Left kidney (tissue), 2 donors: ENCODE results near the gene PRKCG. TPM values are rescaled to one million over a fixed set of nuclear protein-coding genes. Genes with fewer than 3 reads are reported as not detected.
A peak's percentile ranks its signal among the peaks of the same experiment; 100 is the strongest.

Experiments used
- DNase-seq: peaks from one replicate; pipeline ENCODE4 v3.0.0-alpha.2; 2013
- polyA plus RNA-seq: library from polyadenylated mRNA; unstranded; fragments of 120-200 nt; gene quantifications from one replicate; pipeline ENCODE4 v1.2.1, GENCODE V29; 2013; ENCODE audit not compliant: insufficient read length

The PRKCG gene
- polyA plus RNA-seq, 1 donor, result 0.65 TPM

DNA sequence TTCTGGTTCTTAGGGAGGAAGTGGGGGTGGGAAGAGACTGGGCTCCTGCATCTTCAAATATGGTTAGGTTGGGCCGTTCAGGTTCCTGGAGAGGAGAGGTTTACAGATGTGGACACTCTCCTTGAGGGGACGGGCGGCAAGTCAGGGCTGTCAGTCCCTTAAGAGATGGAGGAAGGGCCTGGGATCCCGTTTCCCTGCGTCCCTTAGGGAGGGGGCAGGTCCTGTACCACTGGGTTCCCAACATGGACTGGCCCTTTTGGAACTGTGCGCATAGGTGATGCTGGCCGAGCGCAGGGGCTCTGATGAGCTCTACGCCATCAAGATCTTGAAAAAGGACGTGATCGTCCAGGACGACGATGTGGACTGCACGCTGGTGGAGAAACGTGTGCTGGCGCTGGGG lies 16.2 kb downstream of the PRKCG start:
- DNase-seq, result no peak

DNA sequence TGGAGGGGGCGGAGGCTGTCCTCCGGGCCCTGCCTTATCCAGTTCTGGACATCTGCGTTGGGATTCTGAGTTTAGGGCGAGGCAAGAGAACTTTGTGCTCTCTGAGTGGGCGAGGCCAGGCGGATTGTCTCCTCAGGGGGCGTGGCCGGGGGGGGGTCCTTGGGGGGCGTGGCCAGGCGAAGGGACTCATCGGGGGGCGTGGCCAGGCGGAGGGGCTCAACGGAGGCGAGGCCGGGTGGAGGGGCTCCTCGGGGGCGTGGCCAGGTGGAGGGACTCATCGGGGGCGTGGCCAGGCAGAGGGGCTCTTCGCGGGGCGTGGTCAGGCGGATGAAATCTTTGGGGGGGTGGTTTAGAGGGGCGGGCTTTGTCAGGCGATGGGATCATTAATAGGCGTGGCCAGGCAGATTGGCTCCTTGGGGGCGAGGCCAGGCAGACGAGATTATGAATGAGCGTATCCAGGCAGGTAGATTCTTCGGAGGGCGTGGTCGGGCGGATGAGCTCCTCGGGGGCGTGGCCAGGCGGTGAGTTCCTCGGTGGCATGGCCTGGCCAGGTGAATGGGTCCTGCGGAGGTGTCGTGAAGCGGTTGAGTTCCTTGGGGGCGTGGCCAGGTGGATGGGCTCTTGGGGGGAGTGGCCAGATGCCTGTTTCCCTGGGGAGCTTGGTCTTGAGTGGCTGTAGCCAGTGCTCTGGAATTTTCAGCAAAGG lies 16.8 kb downstream of the PRKCG start:
- no peak for DNase-seq

DNA sequence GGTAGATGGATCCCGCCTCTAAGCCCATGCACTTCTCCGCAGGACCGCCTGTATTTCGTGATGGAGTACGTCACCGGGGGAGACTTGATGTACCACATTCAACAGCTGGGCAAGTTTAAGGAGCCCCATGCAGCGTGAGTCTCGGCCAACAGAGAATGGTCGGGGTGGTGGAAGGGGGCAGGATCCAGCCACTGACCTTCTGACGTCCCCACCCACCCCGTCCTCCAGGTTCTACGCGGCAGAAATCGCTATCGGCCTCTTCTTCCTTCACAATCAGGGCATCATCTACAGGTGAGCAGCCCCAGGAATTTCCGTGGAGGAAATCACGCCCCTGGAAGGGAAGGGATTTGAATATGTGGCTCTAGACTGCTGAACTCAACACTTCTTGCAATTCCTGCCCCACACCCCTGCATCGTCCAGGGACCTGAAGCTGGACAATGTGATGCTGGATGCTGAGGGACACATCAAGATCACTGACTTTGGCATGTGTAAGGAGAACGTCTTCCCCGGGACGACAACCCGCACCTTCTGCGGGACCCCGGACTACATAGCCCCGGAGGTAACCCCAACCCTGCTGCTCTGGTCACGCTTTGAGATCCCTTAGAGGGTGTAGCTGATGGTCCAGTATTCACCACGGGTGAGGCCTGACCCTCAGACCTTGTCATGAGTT lies 18.3 kb downstream of the PRKCG start:
- DNase-seq, result no peak

DNA sequence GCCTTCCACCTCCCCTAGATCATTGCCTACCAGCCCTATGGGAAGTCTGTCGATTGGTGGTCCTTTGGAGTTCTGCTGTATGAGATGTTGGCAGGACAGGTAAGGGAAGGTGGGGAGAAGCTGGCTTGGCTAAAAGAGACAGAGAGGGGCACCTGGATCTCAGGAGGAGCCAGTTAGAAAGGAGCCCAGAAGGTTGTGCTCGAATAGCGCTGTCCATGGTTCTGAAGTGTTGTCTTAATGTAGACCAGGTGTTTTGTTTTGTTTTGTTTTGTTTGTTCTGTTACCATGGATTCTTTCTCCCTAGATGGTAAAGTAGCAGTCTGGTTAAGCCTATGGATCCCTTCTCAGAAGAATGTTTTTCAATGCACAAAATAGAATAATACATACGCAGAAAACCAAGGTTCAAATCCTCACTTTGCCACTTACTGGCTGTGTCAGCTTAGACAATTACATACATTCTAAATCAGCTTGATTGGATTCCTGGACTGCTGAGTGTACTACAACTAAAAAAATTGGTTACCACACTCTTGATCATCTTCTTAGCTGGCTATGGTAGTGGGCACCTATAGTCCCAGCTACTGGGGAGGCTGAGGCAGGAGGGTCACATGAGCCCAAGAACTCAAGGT lies 21.2 kb downstream of the PRKCG start:
- DNase-seq, result peak; percentile 76

DNA sequence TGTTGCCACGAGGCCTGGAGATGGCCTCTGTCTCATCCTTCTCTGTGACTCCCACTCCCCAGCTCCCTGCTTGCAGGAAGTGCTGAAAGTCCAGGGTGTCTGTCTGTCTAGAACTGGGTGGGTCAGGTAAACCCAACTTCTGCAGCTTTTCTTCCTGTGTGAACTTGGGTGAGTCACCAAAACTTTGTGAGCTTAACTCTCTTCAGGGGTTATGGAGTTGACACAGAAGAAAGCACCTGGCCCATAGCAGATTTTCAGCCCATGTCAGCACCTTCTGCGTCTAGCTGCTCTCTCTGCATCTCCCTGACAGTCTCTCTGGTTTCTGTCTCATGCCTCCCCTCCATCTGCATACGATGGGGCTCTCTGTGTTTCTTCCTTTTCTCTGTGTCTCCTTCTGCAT lies 22.9 kb downstream of the PRKCG start:
- DNase-seq, result no peak

DNA sequence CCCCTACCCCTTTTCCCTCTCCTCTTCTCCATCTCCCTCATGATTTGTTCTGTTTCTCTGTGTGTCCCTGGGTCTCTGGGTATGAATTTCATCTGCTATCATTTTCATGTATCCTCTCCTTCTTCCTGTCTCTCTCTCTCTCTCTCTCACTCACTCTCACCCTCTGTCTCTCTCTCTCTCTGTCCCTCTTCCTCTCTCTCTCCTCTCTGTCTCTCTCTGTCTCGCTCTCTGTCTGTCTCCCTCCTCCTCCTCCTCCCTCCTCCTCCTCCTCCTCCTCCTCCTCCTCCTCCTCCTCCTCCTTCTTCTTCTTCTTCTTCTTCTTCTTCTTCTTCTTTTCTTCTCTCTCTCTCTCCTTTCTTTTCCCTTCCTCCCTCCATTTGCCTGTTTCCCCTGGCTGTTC lies 23.8 kb downstream of the PRKCG start:
- DNase-seq, result no peak

DNA sequence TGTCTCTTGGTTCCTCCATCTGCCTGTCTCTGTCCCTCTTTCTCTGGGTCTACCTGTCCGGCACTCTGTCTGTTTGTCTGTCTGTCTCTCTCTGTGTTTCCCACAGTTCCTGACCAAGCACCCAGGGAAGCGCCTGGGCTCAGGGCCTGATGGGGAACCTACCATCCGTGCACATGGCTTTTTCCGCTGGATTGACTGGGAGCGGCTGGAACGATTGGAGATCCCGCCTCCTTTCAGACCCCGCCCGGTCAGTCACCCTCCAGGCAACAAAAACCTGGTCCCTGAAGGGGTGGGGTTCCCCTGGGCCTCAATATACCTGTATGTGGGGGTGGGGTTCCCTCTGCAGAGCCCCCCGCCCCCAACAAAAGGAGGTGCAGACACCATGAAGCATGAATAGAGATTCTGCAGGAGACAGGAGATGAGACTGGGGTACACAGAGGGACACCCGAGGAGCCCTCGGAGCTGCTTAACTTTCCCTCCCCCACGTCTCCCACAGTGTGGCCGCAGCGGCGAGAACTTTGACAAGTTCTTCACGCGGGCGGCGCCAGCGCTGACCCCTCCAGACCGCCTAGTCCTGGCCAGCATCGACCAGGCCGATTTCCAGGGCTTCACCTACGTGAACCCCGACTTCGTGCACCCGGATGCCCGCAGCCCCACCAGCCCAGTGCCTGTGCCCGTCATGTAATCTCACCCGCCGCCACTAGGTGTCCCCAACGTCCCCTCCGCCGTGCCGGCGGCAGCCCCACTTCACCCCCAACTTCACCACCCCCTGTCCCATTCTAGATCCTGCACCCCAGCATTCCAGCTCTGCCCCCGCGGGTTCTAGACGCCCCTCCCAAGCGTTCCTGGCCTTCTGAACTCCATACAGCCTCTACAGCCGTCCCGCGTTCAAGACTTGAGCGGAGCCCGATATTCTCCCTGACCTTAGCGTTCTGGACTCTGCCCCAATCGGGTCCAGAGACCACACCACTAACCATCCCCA lies 24.5 kb downstream of the PRKCG start:
- DNase-seq, result no peak

DNA sequence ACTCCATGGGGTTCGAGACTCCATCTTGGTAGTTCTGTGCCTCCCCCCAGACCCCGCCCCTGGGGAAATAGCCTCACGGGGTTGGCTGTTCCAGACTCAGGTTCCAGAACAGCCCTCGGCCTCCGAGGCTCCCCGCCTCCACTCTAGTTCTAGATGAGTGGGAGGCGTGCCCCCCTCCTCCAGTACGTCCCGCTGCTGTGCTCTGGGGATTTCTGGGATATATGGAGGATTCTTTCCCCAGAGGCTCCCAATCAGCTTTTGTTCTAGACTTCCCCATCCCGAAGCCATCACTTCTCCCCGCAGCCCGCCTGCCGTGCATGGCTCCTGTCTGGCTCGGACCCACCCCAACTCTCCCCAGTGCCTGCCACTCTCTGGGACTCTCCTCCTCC lies 25.2 kb downstream of the PRKCG start:
- DNase-seq, result no peak

DNA sequence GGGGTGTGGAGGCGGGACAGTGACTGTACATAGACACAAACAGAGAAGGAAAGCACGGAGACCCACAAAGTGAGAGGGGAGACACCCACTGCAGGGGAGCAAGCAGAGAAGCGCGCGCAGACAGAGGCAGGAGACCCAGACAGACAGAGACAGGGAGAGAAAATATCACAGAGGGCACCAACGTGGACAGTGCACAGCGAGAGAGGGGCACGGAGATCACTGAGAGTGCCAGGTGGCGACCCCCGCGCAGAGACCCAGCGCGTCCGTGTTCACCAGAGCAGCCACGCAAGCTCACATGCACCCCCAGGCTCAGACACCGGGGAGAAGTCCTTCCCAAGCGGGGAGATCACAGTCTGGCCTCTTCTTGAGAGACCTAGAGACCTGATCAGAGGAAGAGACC lies 25.7 kb downstream of the PRKCG start:
- no peak for DNase-seq

DNA sequence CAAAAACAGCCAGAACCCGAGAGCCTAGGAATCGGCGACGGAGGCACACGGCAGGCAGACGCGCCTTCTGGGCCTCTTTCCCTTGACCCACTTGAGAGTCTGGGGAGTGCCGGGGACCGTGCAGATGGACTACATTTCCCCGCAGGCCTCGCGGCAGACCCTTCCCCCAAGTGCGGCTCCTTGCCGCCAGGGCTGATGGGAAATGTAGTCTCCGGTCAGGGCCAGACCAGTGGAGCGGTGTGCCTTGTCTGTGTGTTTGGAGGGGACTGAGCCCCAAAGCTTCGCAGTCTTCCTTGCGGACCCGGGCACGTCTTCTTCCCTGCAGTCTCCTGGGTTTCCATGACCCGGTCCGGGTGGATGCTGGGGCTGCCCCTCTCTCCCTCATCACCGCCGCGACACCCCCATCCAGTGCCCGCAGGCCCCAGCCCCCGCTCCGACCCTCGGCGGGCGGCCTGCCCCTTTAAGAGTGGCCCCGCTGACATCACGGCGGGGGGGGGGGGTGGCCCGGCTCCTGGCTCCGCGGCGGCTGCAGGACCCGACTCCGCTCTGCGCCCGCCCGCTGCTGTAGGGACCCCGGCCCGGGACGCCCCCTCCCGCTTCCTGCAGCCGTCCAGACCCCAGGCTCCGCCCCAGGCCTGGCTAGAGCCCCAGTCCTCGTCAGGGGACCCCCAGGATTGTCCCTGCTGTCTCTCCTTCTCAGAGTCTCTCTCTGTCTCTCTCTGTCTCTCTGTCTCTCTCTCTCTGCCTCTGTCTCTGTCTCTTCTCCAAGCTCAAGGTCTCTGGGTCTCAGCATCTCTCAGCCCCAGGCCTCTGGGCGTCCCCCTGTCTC lies 26.3 kb downstream of the PRKCG start:
- DNase-seq, result no peak

DNA sequence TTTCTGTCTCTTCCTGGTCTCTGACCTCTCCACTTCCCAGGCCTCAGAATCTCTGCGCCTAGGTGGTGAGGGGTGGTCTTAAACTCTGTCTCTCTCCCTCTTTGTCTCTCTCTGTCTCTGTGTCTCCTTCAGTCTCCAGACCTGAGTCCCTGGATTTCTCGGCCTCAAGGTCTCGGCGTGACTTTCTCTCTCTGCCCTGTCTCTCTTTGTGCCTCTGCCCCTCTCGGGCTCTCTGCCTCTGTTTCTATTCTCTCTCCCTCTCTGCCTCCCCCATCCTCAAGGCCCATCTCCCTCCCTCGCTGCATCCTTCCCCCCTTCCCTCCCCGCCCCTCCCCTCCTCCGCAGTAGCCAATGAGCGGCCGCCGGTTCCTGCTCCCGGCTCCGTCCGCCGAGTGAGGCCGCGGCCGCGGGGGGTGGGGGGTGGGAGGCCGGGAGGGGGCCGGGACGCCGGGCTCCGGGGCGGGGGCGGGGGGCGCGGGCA lies 27.0 kb downstream of the PRKCG start, which contains the start of gene CACNG7:
Gene CACNG7 (plus strand): TSS at position 344 of the 481 bp plus-strand sequence. CDS start 3,554 bp downstream, outside the sequence.
- no peak for DNase-seq

DNA sequence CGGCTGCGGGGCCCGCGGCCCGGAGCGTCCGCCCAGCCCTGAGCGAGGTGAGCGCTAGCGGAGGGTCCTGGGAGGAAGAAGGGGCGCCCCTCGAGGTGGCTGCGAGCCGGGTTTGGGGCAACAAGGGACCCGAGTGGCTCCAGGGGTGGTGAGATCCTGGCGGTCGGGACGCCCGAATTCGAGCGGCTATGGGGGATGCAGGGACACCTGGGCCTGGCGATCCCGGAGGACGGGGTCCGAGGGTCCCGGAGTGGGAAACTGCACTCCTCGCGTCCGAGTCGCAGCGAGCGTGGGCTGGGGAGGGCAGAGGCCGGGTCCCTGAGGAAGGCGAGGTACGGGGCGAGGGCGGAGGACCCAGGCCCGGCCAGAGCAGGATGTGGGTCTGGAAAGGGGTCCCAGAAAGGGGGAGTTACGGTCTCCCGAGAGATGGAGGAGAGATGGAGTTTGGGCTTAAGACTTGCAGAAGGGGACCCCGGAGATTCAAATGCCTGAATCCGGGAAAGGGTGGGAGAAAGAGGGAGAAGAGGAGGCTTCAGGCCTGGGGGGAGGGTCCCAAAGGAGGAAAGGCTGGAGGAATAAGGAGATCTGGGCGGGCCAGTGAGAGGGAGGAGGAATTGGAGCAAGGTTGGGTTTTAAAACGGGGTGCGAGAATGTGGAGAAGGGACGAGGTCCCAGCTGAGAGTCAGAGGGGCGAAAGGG lies 27.6 kb downstream of the PRKCG start:
- DNase-seq, result no peak

DNA sequence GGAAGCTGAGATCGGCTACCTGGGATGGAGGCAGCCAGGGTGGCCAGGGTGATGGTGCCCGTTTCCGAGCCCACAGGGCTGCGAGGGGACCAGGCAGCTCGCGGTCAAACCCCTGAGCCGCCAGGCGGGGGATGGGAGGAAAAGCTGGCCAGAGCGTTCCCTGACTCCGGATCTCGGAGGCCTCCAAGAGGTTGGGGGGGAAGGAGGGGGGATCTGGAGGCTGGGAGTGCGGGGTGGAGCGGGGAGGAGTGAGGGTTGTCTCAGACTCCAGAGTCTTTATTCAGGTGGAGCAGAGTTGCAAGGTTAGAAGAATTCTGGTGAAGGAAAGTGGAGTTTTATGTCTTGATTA lies 28.1 kb downstream of the PRKCG start:
- no peak for DNase-seq

DNA sequence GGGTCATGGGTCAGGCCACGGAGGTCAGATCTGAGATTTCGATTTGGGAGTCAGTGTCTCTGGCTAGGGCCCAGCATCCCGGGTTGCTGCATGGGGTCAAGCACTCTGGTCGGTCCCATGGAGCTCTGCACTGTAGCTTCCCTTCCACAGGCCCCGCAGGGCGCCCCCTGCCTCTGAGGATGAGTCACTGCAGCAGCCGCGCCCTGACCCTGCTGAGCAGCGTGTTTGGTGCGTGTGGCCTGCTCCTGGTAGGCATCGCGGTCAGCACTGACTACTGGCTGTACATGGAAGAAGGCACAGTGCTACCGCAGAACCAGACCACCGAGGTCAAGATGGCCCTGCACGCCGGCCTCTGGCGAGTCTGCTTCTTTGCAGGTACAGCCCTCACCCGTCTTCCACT lies 30.7 kb downstream of the PRKCG start:
- DNase-seq, result no peak

DNA sequence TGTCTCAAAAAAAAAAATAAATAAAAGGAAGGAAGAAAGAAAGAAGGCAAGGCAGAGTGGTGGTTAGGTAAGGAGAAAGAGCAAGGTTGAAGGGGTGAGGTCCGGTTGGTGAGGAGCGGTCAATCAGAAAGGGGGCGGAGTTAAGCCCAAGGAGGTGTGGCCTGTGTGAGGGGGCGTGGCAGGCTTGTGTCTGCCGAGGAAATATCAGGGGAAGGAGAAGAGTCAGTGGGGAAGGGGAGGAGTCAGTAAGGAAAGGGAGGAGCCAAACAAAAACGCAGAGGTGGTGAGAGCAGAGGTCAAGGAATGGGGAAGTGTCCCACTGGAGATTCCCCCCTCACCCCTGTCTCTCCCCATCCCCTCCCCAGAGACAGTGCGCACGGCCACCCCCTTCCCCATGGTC lies 33.0 kb downstream of the PRKCG start:
- DNase-seq, result no peak

DNA sequence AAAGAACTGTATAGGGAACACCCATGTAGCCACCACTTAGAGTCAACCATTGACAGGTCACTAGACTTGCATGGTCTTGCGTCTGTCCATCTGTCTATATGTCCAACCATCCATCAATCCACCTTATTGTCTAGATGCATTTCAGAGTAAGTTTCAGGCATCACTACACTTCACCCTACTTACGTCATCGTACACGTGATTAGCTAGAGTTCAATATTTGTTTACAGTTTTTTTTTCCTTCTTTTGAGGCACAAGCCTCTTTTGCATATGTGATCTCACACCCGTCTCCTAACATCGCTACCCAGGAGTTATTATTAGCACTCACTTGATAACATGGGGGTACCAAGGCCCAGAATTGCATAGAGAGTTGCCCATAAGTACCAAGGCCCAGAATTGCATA lies 34.0 kb downstream of the PRKCG start:
- DNase-seq, result no peak

DNA sequence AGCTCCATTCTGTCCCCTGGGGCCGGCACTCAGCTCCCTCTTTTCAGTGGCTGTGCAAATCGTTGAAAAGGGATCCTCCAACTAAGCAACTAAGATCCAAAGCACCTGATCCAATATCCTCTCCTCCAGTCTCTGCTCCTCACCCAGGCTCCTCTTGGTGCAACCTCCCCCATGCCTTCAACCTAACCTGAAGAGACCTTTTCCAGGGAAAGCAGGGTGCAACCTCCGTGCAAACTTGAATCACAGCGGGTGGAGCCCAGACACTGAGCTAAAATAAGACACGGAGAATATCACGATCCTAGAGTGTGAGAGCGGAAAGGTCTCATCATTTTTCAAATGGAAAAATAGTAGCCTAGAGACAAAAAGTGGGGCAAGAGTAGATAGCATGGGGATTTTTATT lies 35.4 kb downstream of the PRKCG start:
- DNase-seq, result no peak

DNA sequence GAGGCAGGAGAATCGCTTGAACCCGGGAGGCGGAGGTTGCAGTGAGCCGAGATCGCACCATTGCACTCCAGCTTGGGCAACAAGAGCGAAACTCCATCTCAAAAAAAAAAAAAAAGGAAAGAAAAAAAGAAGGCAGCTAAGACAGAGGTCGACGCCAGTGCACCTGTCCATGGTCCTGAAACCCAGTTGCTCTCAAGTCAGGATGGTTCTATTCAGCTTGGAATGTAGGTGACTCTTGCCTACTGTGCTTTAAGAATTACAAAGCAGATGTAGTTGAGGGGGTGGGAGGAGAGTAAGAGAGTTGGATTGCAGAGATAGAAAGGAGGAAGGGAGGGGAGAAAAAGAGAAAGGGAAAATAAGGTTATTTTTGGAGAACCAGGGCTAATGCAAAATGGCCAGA lies 45.7 kb downstream of the PRKCG start:
- DNase-seq, result peak; percentile 78

DNA sequence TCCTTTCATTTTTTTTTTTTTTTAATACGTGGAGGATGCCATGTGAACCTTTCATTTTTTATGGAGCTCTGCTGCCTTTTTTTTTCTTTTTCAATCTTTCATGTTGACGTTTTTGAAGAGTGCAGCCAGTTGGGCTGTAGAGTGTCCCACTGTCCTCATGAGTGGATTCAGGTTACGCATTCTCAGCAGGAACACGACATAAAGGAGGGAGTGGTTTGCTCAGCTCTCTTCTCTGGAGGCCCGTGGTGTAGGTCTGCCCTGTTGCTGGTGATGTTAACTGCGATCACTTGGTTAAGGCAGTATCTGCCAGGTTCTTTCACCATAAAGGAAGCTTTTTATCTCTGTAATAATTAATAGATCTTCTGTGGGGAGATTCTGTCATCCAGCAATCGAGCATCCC lies 54.0 kb downstream of the PRKCG start:
- DNase-seq, result no peak

DNA sequence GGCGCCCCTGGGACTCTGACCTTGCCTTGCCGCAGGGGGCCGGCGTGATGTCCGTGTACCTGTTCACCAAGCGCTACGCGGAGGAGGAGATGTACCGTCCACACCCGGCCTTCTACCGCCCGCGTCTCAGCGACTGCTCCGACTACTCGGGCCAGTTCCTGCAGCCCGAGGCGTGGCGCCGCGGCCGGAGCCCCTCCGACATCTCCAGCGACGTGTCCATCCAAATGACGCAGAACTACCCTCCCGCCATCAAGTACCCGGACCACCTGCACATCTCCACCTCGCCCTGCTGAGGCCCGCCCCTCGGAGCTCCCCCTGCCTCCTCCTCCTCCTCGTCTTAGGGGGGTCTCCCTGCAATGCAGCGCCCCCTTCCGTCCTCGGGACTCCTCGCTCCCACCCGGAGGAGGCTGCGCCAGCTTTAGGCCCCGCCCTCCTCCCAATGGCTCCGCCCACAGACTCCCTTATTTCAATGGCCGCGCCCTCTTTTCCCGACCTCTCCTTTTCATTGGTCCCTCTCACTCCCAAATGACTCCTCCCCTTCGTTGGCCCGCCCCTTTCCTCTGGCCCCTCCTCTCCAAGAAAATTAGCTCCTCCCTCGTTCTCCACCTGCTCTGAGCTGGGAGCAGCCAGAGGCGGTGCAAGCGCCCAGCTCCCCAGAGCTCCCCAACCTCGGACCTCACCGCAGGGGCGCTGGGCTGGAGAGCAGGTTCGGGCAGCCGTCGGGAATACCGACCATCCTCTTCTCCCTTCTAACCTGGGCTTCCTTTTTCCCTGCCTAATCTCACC lies 60.2 kb downstream of the PRKCG start:
- no peak for DNase-seq
